HG03442 (cell line): ENCODE measurements around the gene MED13.
A peak's percentile ranks its signal among the peaks of the same experiment; 100 is the strongest.

ENCODE experiments used
- ATAC-seq: cut with Tn5 transposase; IDR thresholded peaks from one replicate; pipeline ENCODE4 v1.9.1; 2021; ENCODE audit warnings: mild to moderate bottlenecking, moderate library complexity; ENCODE audit not compliant: unreplicated experiment

The MED13 gene, protein sequence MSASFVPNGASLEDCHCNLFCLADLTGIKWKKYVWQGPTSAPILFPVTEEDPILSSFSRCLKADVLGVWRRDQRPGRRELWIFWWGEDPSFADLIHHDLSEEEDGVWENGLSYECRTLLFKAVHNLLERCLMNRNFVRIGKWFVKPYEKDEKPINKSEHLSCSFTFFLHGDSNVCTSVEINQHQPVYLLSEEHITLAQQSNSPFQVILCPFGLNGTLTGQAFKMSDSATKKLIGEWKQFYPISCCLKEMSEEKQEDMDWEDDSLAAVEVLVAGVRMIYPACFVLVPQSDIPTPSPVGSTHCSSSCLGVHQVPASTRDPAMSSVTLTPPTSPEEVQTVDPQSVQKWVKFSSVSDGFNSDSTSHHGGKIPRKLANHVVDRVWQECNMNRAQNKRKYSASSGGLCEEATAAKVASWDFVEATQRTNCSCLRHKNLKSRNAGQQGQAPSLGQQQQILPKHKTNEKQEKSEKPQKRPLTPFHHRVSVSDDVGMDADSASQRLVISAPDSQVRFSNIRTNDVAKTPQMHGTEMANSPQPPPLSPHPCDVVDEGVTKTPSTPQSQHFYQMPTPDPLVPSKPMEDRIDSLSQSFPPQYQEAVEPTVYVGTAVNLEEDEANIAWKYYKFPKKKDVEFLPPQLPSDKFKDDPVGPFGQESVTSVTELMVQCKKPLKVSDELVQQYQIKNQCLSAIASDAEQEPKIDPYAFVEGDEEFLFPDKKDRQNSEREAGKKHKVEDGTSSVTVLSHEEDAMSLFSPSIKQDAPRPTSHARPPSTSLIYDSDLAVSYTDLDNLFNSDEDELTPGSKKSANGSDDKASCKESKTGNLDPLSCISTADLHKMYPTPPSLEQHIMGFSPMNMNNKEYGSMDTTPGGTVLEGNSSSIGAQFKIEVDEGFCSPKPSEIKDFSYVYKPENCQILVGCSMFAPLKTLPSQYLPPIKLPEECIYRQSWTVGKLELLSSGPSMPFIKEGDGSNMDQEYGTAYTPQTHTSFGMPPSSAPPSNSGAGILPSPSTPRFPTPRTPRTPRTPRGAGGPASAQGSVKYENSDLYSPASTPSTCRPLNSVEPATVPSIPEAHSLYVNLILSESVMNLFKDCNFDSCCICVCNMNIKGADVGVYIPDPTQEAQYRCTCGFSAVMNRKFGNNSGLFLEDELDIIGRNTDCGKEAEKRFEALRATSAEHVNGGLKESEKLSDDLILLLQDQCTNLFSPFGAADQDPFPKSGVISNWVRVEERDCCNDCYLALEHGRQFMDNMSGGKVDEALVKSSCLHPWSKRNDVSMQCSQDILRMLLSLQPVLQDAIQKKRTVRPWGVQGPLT (N-terminal part only)

DNA sequence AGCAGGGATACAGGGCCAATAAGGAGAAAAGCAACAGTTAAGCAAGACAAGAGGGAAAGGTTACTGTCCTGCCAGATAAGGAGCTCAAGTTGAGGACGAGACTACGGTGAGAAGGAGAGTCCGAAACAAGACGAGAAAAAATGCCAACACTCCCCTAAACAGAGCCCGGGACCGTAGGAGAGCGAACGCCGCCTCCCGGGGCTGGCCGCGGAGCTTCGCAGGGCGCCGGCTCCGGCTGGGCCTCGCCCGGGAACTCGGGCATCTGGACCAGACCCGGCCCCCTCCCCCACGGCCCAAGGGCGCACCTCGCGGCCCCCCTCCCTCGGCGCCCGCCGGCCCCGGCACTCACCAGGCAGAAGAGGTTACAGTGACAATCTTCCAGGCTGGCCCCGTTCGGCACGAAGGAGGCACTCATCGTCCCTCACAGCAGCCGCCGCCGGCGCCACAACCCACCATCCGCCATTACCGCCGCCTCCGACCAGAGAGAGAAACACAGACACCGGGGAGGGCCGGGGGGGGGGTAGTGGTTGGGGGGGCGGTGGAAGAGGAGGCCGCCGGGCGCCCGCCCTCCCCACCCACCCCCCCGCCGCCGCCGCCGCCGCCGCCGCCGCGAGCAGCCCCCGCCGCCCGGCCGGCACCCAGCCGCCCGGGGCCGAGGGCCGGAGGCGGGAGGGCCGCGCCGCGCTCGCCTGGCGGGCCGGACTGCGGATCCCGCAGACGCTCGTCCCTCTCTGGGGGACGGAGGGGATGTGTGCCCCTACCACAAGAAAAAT lies at the start of gene MED13:
MED13 (minus strand) TSS at position 488 of the 773 bp plus-strand sequence; CDS start at position 415, 73 bp downstream.
- no peak for ATAC-seq

DNA sequence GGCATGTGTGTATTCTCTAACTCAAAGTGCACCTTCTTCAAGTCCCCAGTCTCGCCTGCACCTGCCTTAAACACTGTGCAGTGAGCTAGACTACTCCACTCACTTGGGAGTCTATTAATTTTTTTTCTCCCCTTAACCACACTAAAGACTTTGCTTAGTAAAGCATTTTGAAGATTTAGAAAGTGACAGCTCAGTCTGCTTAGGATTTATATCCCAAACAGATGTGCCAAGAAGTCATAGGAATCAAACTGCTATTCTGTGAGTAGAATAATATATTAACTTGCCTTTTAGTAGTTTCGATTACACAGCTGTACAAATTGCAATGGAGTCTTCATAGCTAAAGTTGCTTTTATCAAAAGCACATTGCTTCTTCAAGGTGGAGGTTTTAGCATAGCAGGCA lies 47.2 kb upstream of the MED13 start:
- no peak for ATAC-seq

DNA sequence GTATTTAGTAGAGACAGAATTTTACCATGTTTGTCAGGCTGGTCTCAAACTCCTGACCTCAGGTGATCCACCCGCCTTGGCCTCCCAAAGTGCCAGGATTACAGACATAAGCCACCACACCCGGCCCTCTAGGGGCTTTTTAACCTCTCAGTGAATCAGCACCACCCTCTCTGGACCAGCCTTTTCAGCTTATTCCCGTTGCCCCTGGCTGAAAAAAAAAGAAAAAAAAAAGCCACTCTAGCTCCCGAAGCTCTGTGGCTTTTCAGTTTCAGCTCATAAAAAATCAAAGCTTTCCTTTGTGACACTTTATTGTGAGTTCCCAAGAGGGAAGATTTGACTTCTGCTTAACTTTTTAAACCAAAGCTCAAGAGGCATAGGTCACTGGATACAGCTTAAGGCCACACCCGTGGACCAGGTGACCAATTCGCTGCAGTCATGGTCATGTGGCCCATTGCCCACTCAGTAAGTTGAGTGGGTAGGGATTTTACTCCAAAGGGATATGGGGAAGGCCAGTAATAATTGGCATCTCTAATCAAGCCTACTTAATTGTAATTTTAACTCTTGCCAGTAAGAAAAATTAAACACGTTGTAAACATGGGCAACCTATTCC lies 46.6 kb upstream of the MED13 start:
- no peak for ATAC-seq

DNA sequence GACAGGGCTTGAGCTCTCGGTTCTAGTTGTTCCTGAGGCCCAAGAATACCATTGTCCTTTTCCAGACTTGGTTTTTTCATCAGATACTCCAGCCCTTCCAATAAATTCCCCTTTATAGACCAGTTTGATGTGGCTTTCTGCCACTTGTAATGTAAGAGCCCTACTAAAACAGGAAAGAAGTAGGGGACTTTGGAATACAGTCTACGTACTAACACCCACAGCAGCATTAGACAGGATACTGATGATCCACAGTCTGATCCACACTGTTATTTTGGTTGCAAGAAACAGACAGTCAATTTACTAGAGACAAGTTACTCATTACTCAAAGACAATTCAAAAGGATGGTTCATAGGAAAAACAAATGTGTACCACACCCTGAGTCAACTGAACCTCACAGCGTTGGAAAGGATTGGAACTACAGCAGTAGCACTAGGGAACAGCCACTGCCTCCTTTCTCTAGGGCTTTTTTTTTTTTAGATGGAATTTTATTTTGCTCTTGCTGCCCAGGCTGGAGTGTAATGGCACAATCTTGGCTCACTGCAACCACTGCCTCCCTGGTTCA lies 45.9 kb upstream of the MED13 start:
- ATAC-seq = no peak

DNA sequence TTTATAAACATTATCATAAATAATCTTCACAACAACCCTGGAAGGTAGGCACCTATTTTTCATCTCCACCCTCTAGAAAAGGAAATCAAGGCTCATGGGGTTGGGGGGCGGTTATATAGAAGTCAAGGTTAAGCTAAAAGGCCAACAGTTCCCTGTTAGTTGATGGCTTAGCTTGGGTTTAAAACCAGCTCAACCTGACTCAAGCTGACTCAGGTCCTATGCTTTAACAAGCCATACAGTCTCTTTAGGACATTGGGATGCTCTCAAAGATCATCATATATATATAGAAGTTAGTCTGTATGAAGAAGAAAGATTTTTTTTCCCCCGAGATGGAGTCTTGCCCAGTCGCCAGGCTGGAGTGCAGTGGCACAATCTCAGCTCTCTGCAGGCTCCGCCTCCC lies 44.8 kb upstream of the MED13 start:
- no peak for ATAC-seq

DNA sequence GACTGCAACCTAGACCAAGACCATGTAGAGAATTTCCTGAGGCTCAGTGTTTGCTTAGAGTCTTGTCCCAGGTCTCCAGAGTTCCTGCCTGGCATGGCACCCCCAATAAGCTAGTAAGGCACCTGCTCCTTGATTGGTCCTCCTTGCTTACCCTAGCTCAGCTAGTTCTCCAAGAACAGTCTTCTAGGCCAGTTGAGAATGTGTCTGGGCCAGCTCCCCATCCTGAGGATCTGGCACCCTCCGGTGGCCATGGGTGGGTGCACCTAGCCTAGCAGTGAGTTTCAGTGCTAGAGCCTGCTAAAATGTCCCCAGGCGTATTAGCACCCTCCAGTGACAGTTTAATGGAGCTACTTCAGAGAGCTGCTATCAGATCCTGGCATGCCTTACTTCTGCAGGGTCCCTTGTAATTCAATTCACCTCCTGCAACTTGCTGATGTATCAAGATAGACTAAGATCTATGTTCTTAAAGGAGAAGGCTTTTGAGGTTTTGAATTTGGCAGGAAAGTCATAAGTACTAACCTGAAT lies 44.4 kb upstream of the MED13 start:
- peak; percentile 98 for ATAC-seq

DNA sequence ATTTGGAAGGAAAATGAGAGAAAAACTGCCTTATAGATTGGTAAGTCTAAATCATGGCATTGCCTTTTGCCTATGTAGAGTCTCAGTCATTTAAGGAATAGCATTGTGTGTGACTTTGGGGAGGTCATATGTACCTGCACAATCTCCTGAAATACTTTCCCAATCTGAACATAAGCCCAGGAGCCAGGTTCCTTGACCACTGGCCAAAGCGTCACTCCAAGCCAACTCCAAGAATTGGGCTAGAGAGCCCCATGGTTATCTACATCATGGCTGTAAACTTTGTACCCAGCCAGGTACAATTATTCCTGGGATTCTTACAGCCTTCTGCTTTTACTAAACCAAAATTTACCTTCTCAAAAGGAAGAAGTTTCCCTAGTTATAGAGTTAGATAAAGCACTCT lies 40.8 kb upstream of the MED13 start:
- ATAC-seq = no peak

DNA sequence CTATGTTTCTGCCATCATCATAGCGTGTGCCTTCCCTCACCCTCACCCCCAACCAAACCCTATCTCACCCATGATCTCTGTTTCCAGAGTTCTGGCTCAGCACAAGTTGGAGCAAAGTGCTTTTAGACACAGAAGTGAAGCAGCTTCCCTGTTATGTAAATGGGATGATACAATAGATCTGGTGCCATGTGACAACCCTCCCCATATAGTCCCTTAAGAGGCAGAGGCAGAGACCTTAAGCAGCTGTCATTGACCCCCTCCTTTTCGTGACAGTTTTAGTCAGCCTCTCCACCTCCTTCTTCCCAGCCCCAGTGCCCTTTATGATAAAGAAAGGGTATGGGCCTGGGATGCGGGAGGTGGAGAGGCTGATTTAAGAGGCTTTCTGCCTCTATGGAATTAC lies 40.3 kb upstream of the MED13 start:
- no peak for ATAC-seq

DNA sequence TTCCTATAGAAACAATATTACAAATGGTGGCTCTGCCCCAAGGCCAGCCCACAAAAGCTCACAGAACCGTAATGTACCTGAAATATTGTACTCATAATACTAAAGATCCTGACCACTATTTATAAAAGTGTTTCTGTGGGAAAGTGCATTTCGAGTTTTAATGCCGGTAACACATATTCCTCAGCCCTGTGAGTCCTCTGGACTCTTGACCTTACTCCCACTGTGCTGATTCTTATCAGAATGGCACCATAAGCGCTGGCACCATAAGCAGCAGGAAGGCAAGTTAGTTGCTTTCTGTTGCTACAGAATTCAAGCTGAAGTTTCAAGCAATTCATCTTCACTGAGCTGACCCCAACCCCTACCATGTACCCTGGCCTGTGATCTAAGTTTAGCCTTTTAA lies 36.4 kb upstream of the MED13 start:
- no peak for ATAC-seq

DNA sequence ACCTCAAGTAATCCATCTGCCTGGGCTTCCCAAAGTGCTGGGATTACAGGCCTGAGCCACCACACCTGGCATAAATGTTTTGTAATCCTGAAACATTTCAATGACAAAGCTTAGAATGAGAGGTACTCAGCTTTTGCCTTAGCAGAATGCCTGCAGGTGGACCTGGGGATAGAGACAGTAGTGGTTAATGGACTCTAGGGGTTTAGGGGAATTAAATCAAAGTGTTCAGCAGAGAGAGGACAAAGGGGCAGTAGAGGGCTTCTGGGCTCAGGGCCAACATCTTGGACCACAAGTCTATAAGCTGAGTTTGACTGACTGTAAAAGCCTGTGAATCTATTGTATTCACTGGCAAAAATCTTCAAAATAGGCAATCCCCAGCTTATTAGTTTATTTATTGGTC lies 36.0 kb upstream of the MED13 start:
- no peak for ATAC-seq

DNA sequence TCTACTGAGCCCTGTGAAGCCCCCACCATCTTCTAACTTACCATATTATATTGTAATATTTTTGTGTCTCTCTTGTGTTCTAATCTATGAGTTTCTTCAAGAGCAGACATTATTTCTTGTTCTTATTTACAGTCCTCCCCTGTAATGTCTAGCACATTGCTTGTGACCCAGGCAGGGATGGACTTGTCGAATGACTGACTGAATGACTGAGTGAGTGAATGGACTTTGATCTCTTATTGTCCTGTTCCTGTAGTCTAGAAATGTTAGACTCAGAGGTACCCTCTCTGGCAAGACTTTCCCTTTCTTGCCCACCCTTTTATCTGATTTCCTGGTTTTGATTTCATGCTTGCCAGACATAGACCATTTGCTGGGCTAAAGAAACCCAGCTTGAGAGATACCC lies 35.0 kb upstream of the MED13 start:
- no peak for ATAC-seq

DNA sequence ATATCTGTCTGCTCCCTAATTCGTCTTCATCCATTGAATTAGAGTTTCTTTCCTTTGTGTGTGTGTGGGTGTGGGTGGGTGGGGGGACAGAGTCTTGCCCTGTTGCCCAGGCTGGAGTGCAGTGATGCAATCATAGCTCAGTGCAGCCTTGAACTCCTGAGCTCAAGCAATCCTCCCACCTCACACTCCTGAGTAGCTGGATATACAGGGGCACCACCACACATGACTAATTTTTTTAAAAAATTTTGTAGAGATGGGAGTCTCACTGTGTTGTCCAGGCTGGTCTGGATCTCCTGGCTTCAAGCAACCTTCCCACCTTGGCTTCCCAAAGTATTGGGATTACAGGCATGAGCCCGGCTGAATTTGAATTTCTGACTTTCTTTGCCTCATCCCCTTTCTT lies 34.5 kb upstream of the MED13 start:
- ATAC-seq = no peak

DNA sequence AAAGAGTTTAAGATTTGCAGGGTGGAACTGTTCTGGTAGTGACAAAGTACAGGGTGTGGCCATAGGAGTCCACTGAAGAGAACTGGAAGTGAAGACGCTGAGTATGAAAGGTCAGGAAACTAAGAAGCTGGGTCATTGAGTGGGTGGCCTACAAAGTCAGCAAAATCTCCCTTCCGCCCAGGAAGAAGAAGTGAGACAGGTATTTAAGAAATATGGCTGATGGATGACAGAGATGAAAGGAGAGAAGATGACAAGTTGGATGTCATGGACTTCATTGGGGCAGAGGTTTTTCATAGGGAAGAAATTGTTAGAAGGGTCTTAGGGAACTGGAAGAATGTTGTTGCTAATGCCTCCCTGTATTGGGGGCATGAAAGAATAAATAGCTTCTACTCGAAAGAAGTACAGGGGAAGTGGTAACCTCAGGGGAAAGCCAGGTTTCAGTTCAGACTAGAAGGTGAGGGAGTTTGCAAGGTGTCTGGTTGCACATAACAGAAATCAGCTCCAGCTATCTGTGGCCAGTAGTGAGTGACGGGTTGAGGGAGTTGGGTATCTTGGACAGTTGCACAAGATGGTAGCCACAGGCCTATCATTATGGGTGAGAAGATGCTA lies 33.6 kb upstream of the MED13 start:
- ATAC-seq = peak; percentile 83

DNA sequence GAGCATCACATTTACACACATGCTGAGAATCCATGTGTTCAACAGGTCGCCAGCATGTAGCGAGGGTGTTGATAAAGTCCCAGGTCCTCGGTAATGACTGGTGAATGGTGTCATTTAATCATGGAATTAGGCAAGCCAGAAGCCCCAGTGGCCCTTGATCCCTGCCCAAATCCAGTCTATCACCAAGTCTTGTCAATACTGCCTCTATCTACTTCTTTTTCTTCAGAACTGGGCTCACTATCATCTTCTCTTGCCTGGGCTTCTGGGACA lies 31.3 kb upstream of the MED13 start:
- ATAC-seq = no peak

DNA sequence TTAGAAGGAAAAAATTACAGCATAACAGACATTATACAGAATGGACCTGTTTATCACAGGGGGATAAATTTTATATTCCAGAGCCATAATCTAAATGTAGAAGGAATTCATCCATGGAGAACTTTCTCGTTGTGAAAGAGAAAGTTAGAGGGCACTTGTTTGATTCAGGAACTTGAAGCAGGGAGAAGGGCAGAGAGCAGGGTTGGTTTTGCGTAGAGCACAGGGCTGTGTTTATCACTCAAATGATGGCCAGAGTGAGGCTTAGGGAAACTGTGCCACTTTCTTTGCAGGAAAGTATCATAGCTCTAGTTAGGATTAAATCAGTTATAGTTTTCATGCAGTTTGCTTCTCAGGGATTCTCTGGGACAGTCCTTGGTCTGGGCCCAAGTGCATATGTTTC lies 29.1 kb upstream of the MED13 start:
- no peak for ATAC-seq

DNA sequence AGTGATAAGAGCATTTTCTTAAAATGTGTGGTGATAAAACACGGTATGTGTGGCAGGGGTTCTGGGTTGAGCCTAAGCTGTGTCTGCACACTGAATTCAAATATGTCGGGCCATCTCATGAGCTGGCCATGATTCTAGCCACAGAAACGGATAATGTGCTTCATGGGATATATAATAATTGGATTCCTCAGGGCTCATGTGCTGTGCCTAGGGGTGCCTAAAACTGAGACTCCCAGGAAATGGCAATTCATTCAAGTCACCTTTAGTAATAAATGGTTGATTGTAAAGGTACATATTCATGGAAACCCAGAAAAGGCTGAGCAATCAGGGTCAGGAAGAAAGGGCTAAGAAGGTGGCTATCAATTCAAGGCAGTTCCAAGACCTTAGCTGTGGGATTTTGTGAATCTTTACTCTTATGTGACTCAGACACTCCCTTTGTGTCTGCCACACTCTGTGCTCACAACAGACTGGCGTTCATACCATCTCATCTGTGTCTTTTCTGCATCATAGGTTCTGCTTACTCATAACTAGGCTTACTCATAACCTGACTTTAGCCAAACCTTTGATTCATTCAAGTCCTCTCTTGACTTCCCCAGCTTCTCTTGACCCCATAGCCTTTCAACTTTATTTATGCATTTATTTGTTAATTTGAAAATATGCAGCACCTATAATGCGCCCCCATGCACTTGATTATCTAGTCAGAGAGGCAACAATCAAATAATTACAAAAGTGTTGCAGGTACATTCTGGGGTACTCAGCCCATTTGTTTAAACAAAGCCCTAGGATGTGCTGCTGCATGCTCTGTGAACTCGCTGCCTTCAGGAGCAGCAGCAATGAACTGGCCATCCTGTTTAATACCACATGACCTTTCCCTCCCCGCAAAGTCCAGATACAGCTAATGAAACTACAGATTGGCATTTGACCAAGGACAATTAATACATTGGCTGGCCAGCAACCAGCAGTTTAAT lies 28.4 kb upstream of the MED13 start:
- ATAC-seq = peak; percentile 97

DNA sequence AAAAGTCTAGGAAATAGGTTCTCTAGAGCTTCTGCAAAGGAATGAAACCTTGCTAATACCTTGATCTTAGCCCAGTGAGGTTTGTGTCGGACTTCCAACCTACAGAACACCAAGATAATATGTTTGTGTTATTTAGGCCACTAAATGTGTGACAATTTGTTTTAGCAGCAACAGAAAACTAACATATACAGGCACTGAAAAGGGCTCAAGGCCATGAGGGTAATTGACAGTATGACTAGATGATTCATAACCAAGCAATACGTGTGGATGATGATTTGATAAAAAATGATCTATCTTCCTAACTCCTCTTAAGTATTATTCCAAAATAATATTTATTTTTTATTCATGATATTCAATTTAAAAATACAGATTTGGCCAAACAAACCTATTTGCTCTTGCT lies 27.7 kb upstream of the MED13 start:
- ATAC-seq = no peak

DNA sequence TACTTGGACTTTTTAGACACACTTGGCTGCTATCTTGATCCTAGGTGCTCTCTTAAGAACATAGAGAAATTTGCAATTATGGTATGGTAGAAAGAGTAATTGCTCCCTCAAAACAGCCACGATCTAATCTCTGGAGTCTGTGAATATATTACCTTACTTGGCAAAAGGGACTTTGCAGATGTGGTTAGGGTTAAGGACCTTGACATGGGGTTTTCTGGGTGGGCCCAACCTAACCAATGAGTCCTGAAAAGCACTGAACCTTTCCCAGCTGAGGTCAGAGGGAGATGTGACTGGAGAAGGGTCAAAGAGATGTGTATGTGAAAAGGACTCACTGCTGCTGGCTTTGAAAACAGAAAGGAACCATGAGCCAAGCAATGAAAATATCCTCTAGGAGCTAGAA lies 26.7 kb upstream of the MED13 start:
- no peak for ATAC-seq
